Lung (tissue), 12 donors: ENCODE data around the gene MT1F. TPM values are rescaled to one million over a fixed set of nuclear protein-coding genes. Genes with fewer than 3 reads are reported as not detected.

ENCODE experiments used
- ATAC-seq: fragments of 200-7000 bp; cut with Tn5 transposase; one replicate; pipeline ENCODE4 v1.9.1; 2020; ENCODE audit warnings: moderate number of reproducible peaks; ENCODE audit not compliant: insufficient read depth, low FRiP score
- DNase-seq, 3 donors: peaks; one replicate each; pipeline ENCODE4 v3.0.0-alpha.2; 2013 to 2017
- H3K27ac ChIP-seq, 2 donors: one replicate each; pipeline ENCODE4 v1.5.1; 2013; ENCODE audit warnings: mild to moderate bottlenecking in 2 of 2, moderate library complexity in 2 of 2, control low read depth in 1 of 2, inconsistent platforms in 1 of 2, low read depth in 1 of 2, low read length in 1 of 2
- H3K27me3 ChIP-seq, 3 donors: one replicate each; pipeline ENCODE4 v1.5.1; 2013; ENCODE audit warnings: low read length in 2 of 3; ENCODE audit not compliant: control insufficient read depth in 3 of 3, insufficient read depth in 3 of 3
- H3K36me3 ChIP-seq, 4 donors: one replicate each; pipeline ENCODE4 v1.5.1; 2013; ENCODE audit warnings: low read length in 4 of 4, mild to moderate bottlenecking in 1 of 4, moderate library complexity in 1 of 4; ENCODE audit not compliant: control insufficient read depth in 4 of 4, insufficient read depth in 4 of 4
- H3K4me1 ChIP-seq, 5 donors: one replicate each; pipeline ENCODE4 v1.5.1; 2013; ENCODE audit warnings: low read length in 5 of 5, mild to moderate bottlenecking in 2 of 5, moderate library complexity in 1 of 5; ENCODE audit not compliant: control insufficient read depth in 5 of 5, insufficient read depth in 5 of 5
- H3K4me3 ChIP-seq: one replicate; pipeline ENCODE4 v1.5.1; 2013; ENCODE audit warnings: mild to moderate bottlenecking, control low read depth, moderate library complexity
- H3K9ac ChIP-seq, 2 donors: one replicate each; pipeline ENCODE4 v1.5.1; 2013; ENCODE audit warnings: low read length in 2 of 2, control low read depth in 1 of 2; ENCODE audit not compliant: insufficient read depth in 1 of 2
- H3K9me3 ChIP-seq, 4 donors: one replicate each; pipeline ENCODE4 v1.5.1; 2013; ENCODE audit warnings: low read length in 3 of 4, mild to moderate bottlenecking in 1 of 4, moderate library complexity in 1 of 4; ENCODE audit not compliant: control insufficient read depth in 4 of 4, insufficient read depth in 3 of 4
- WGBS, 2 donors: extraction: QIAGEN DNeasy Blood & Tissue Kit; methylation state at CpG; one replicate each; pipeline ENCODE4 v1.1.7; 2013; 5-methylcytosine and 5-hydroxymethylcytosine counted together
- polyA plus RNA-seq, 2 donors: library from polyadenylated mRNA; stranded (reverse); fragments of 200-250 nt; gene quantifications; one replicate each; pipeline ENCODE4 v1.2.1, GENCODE V29; 2013
- total RNA-seq, 2 donors: library from RNA; depleted of rRNA in 1 of 2; stranded (reverse); fragments of >200 nt in 1 of 2; gene quantifications; one replicate each; pipeline ENCODE4 v1.2.1, GENCODE V29; 2014 to 2021
- TF ChIP-seq, protein P1 (sequence below): IDR thresholded peaks from 2 replicates; pipeline ENCODE4 v1.5.1; 2012; ENCODE audit warnings: mild to moderate bottlenecking; ENCODE audit errors: control extremely low read depth, extremely low read depth
- donor health status: control.
- donor health status: control.
- donor health status: Bipolar disorder and iron deficiency.
- donor health status: healthy.
- donor health status: DM: yes; HTN: yes; CAD: no.

The MT1F gene
- total and polyA plus RNA-seq, 4 donors = 3.6 to 42.0 (median 20.9) TPM

GRCh38 chr16:56653218-56653617 is 4.5 kb upstream of the MT1F start:
- no peak for DNase-seq
- Histone ChIP-seq H3K27me3 (peaks cover 0 to 29% (median 22%) of the 10 kb centered on the region in 3 donors), H3K9me3 (no peaks in the 10 kb centered on the region), H3K4me3 (no peak overlapping the region), H3K27ac (no peak overlapping the region), H3K9ac (no peak overlapping the region), H3K4me1 (peaks cover 0 to 7% (median 4%) of the 10 kb centered on the region in 5 donors), H3K36me3 (no peaks in the 10 kb centered on the region)
- TF ChIP-seq, protein P1, sequence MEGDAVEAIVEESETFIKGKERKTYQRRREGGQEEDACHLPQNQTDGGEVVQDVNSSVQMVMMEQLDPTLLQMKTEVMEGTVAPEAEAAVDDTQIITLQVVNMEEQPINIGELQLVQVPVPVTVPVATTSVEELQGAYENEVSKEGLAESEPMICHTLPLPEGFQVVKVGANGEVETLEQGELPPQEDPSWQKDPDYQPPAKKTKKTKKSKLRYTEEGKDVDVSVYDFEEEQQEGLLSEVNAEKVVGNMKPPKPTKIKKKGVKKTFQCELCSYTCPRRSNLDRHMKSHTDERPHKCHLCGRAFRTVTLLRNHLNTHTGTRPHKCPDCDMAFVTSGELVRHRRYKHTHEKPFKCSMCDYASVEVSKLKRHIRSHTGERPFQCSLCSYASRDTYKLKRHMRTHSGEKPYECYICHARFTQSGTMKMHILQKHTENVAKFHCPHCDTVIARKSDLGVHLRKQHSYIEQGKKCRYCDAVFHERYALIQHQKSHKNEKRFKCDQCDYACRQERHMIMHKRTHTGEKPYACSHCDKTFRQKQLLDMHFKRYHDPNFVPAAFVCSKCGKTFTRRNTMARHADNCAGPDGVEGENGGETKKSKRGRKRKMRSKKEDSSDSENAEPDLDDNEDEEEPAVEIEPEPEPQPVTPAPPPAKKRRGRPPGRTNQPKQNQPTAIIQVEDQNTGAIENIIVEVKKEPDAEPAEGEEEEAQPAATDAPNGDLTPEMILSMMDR = no peak
- WGBS, 2 donors = 89 to 90% methylated on average over 7 of the region's 7 CpGs
- ATAC-seq = no peak

DNA sequence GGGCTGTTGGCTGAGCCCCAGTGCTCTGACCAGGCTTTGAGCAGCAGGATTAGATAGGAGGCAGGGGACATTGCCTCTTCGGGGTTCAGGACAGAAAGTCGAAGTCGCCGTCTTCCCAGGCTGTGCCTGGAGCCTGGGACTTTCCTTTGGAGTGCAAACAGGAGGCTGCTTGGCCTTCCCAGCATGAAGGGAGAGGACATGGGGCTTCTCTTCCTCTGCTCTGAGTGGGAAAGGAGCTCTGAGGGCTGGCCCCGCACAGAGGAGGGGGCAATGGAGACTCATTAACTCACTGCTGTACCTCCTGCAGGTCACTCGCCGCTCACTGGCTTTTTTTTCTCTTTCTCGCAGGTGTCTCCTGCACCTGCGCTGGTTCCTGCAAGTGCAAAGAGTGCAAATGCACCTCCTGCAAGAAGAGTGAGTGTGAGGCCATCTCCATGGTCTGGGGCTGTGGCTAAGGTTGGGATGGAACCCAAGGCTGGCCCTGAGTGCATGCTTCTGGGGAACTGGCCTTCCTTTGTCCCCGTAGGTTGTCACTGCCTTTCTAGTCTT is 642 bp downstream of the MT1F start:
- Histone ChIP-seq H3K4me1 (peaks cover 0 to 16% (median 5%) of the 10 kb centered on the region in 5 donors), H3K36me3 (no peaks in the 10 kb centered on the region), H3K4me3 (no peak overlapping the region), H3K9me3 (no peaks in the 10 kb centered on the region), H3K9ac (peak overlapping the region in 1 of 2 donors; percentile 14), H3K27ac (no peak overlapping the region), H3K27me3 (peaks cover 0 to 53% (median 45%) of the 10 kb centered on the region in 3 donors)
- TF ChIP-seq, protein P1 = no peak
- DNase-seq (no peak), ATAC-seq (no peak)
- WGBS, 2 donors = 36 to 46% methylated on average over 10 of the region's 10 CpGs

DNA sequence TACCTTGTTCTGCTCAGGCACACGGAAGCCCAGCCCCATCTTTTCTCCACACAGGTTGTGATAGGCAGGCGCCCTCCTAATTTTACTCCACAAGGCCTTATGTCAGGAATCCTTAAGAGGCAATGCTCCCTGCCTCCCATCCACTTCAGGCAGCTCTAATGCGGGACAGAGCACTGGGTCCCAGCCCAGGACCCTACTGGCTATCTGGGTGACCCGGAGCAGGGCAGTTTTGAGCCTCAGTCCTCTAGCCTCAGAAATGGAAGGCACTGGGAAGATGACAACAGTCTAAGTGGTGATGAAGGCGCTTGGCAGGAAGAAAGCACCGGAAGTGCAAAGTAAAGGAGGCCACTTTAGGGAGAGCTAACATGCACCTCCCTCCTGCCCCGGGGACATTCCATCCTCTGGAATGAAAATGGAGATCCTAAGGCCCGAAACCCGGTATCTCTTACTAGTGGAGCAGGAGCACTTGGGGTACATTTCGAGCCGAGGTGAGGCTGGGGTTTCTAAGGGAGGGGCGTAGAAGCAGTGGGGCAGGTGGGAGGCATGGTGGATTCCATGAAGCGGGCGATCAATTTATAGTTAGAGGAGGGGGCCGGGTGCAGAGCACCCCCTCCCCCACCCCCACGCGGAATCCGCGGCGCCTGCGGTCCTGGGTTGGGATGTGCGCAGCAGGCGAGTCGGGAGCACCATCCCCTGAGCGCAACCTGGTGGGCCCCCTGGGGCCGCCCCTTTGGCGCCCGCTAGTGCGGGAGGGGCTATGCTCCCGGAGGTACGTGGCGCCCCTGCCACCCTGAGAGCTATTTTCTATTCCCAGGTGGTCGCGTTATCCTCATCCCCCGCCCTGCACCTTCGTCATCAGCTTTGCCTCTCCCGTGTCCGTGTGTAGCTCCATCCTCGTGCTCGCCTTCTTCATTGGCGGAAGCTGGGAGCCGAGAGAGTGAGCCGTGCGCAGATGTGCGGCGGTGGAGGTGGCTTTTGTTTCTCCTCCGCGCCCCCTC is 4.9 kb downstream of the MT1F start:
- no peaks in the 10 kb centered on the region for H3K9me3 ChIP-seq
- TF ChIP-seq, protein P1 = no peak
- H3K4me1 ChIP-seq = peaks cover 0 to 17% (median 8%) of the 10 kb centered on the region in 5 donors
- no peak overlapping the region for H3K9ac ChIP-seq
- H3K4me3 ChIP-seq = no peak overlapping the region
- H3K27ac ChIP-seq = no peak overlapping the region
- no peak for DNase-seq
- no peak for ATAC-seq
- no peaks in the 10 kb centered on the region for H3K36me3 ChIP-seq
- H3K27me3 ChIP-seq = peaks cover 0 to 95% (median 79%) of the 10 kb centered on the region in 3 donors
- WGBS, 2 donors = 17% methylated on average over 44 to 48 of the region's 48 CpGs
